ENCODE measurements around the gene PACSIN3.

Gene PACSIN3

GRCh38 chr11:47175746-47176327 lies 10.4 kb downstream of the PACSIN3 start:
- DNase-seq, result no peak

DNA sequence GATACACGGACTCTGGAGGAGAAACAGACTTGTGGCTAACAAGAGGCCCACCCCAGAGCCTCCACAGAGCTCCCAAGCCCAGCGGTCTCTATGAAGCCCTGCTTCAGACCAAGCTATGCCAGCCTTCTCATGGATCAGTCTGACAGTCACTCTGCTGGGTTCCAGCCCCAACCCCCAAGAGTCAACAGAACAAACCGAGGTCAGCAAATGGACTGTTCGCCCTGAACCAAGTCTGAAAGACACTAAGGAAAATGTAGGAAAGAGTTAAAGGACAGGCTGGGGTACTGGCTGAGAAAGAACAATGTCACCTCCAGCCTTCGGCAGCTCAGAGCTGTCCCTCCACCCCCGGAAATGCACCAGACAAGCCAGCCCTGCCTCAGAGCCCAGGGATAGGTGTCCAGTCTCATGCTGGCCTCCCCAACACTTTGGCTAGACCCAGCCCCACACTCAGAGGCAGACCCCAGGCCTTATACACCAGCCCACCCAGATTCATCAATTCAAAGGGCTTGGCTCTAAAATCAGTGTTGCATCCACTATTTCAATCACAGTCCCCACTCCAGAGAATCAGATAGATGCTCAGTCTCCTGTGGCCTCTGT lies 13.4 kb downstream of the PACSIN3 start:
- no peak for DNase-seq

DNA sequence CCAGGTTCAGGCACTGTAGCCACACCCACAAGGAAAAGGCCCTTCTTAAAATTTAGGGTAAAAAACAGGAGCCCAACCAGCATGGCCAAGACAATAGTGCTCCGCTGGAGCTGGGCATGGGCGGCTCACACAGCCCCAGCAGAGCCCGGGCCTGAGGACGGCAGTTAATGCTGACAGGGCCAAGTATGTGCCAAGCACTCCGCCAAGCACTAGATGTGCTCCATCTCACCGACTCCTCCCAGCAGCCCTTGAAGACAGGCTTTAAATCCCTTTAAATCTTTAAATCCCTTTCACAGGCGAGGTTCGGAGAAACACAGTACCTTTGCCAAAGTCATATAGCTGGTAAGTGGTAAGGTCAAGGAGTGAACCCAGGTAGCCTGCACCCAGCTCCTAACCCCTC lies 14.4 kb downstream of the PACSIN3 start:
- no peak for DNase-seq

GRCh38 chr11:47171061-47171838 lies 15.0 kb downstream of the PACSIN3 start:
- DNase-seq, result no peak

DNA sequence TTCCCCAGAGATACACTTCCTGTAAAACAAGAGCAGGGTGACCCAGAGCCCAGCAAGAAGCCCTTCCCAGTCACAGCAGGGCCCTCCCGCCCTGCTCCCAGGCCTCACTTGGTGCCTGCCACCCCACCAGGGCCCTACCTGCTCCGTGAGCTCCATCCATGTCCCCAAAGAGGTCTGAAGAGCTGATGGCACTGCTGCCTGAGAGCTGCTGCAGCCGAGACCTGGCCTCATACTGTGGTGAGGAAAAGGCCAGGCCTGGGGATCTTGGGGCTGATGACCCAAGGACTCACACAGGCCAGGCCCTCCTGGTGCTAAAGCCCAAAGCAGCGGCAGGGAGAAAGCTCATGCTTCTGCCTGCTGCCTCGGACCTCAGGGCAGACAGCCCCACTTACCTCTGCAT lies 19.9 kb downstream of the PACSIN3 start:
- DNase-seq, result no peak

DNA sequence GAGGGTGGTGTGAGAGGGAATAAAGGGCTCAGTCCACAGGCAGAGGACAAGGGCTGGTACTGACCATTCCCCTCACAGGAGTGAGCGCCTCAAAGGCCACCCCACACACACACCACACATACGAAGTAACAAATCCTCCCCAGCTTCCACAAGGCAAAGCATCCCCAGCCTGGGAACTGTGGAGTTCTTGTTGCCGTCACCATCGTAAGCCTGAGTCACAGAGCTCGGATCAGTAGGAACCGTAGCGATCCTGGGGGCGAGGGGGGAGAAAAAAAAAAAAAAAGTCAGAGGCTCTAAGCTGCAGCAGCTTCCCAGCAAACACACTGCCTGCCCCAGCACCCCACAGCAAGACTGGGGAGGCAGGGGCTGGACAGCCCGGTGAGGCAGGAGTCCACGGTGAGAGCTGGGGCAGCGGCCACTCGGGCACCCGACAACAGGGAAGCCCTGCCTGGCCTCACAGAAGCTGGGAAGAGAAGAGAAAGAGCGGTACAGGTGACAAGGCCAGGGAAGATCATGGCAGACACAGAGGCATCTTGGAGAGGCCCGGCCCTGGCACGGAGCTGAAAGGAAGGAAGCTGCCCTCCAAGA lies 20.9 kb downstream of the PACSIN3 start:
- no peak for DNase-seq

- DNase-seq, result no peak
Measured at GRCh38 chr11:47164321-47164720, 21.9 kb downstream of the PACSIN3 start.

DNA sequence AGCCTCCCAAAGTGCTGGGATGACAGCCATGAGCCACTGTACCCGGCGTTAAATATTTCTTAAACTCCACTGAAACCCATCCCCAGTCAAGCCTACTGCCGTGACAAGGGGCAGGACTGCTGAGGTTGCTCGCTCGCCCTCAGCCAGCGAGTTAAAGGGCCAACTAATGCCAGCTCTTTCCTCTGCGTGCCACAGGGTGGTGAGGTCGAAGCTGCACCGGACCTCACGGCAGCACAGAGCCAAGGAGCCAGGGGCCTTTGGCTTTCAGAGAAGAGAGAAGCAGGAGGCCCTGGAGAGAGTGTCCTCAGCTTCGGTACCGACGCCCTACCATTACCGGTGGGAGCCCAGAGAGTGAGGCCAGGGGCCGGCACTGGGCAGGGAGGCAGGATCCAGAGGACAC lies 22.3 kb downstream of the PACSIN3 start:
- DNase-seq, result no peak

- no peak for DNase-seq
Measured at GRCh38 chr11:47163193-47163592, 23.0 kb downstream of the PACSIN3 start.

- DNase-seq, result no peak
Measured at GRCh38 chr11:47162426-47162825, 23.8 kb downstream of the PACSIN3 start.

DNA sequence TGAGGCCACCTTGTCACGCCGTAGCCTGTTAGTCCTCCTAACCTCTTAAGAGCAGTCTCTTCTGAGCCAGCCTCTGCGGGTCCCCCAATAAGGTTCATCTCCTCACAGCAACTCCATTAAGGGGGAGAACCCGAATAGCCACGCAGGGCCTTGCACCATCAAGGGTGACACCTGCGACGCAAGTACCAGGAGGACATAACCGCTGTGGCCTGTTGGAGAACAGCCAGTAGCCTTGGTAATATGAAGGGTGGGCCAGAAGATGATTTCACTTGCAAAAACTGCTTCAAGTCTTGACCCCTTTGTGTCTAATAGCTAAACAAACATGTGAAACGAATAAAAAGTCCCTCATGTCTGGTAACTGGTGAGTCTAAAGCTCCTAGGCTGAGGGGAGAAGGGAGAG lies 24.3 kb downstream of the PACSIN3 start:
- DNase-seq, result no peak

- DNase-seq, result no peak
Measured at GRCh38 chr11:47161134-47161854, 24.9 kb downstream of the PACSIN3 start.

DNA sequence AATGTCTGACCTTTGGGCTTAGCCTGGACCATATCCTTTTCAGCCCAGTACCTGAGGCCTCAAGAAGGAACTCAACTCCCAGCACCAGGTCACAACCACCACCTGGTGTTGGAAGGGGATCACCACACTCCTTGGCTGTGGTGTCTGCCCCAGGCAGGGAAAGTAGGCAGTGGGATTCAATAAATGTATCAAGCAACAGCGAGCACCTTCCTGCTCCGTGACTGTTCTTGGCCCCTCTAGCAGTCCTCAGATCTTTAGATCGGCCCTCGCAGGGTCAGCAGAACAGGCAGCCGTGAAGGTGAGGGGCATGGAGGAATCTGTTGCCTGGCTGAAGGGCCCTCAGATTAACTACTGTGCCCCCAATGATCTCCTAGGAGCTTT lies 25.5 kb downstream of the PACSIN3 start:
- no peak for DNase-seq

GRCh38 chr11:47158242-47158641 lies 28.0 kb downstream of the PACSIN3 start:
- no peak for DNase-seq

- no peak for DNase-seq
Measured at GRCh38 chr11:47157805-47158204, 28.4 kb downstream of the PACSIN3 start.

- no peak for DNase-seq
Measured at GRCh38 chr11:47156951-47157350, 29.3 kb downstream of the PACSIN3 start.

- no peak for DNase-seq
Measured at GRCh38 chr11:47156333-47156732, 29.9 kb downstream of the PACSIN3 start.

DNA sequence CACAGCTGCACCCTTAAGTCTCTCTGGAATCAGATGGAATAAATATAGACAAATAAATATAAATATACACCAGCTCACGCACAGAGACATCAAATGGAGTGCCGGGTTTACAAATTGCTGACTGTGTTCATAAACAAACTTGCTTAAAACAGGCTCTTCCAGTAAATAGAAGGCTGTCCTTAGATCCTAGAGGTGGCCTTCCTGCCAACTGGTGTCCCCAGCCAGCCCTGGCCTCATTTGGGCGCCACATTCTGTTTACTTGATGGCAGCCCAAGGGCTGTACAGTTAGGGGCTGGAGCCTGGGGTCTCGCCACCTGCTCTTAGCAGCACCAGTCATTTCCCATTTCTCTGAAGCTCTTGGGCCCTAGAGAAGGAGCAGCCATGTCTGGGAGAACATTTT lies 30.4 kb downstream of the PACSIN3 start:
- DNase-seq, result no peak

DNA sequence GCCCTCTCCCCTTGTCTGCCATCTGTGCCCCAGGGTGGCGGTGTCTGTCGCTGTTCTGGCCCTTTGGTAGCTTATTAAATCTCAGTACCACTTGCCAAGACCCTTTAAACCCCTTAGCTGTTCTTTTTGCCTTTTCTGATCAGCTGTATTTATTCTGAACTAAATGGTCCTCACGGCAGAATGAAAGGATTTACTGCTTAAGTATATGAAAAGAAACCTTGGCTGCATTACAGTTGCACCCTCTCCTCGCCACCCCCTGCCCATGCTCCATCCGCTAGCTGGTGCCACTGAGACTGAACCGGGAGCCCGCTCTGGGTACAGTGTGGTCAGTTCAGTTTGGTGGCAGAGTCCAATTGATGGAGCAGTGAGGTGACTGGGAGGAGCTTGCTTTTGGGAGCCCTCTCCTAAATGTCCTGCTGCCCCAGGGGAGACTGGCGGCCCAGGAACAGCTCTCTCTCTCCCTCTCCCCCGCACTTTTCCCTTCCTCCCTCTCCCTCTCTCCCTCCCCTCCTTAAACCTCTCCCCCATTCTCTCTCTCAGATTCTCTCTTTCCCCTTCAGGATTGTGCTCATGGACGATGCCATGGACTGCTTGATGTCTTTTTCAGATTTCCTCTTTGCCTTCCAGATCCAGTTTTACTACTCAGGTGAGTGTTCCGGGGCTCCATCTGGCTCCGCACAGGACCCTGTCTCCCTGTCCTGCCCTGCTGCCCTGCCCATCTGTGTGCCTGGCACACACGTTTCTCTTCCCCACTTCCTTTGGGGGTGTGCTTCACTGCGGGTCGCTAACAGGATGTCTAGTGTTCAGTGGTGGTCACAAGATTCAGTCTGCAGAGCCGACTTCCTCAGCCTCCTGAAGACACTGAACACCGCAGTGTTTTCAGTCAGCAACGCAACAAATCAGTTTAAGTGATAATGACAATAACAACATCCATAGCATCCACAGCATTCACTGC lies 31.3 kb downstream of the PACSIN3 start:
- no peak for DNase-seq

DNA sequence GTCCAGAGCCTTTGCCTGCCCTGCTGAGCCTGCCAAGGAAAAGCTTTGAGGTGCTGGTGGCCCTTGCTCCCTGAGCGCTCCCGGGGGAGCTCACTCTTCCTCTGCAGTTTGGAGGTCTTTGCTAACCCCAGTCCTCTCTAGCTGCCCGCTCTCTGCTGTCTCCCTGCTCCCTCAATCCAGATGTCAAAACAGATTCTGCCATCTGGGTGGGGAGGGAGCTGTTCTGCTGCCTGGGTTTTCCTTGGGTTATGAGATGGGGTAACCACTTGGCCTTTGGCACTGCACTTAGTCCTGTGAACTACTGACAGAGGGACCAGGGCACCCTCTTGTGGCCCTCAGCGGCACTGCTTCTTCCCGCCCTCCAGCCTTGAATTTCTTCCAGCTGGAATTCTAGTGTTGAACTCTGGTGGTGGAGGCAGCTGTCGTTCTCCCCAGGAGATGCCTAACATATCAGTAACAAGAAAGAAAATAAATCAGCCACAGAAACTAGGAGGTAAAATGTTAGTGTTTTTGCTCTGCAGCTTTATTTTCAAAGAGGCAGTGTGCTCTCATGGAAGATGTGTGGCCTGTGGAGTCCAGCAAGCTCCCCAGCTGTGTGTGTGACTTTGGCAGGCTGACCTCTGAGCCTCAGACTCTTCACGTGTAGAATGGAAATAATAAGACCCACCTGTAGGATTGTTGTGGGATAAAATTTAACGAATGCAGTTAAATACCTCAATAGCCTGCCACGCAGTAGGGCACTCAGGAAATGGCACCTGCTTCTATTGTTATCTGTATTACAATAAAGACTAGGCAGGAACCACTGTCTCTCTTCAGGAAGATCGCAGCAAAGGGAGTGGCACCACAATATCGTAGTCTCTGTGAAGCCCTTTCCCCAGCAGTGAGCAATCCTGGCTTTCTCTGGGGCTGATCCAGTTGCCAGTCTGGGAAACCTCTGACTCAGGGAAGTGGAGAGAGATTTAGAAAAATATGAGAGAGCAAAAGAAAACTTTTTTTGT lies 33.0 kb downstream of the PACSIN3 start:
- DNase-seq, result peak; percentile 33
